ENCODE measurements around the gene TPK1. TPM values are rescaled to one million over a fixed set of nuclear protein-coding genes. Genes with fewer than 3 reads are reported as not detected.

Gene TPK1
- total RNA-seq, 4 donors from 2014 or later = 8.0 to 15.6 (median 11.1) TPM

- TF ChIP-seq CTCF (IDR thresholded peaks at IDR 0.05; ENCODE audit: low read depth) = no peak
Measured at GRCh38 chr7:144836545-144836842, 641 bp upstream of the TPK1 start.

GRCh38 chr7:144835155-144835611 lies 670 bp downstream of the TPK1 start:
- TF ChIP-seq CTCF (IDR thresholded peaks at IDR 0.05; ENCODE audit: low read depth) = no peak

GRCh38 chr7:144834641-144835144 lies 1.2 kb downstream of the TPK1 start:
- no peak for TF ChIP-seq CTCF (IDR thresholded peaks at IDR 0.05; ENCODE audit: low read depth)

GRCh38 chr7:144830811-144831210 lies 5.0 kb downstream of the TPK1 start:
- TF ChIP-seq CTCF (IDR thresholded peaks at IDR 0.05; ENCODE audit: low read depth) = no peak

GRCh38 chr7:144830024-144830785 lies 5.6 kb downstream of the TPK1 start:
- TF ChIP-seq CTCF (IDR thresholded peaks at IDR 0.05; ENCODE audit: low read depth) = no peak

- no peak for TF ChIP-seq CTCF (IDR thresholded peaks at IDR 0.05; ENCODE audit: low read depth)
Measured at GRCh38 chr7:144827621-144828020, 8.2 kb downstream of the TPK1 start.

GRCh38 chr7:144826208-144826607 lies 9.6 kb downstream of the TPK1 start:
- TF ChIP-seq CTCF (IDR thresholded peaks at IDR 0.05; ENCODE audit: low read depth) = no peak
